ENCODE results near the gene CUBN.
"Not testable (repeated sequence)": the region's sequence is repeated elsewhere in the genome, so short reads cannot be mapped to it uniquely, and the experiment has no call there.

The CUBN gene

DNA sequence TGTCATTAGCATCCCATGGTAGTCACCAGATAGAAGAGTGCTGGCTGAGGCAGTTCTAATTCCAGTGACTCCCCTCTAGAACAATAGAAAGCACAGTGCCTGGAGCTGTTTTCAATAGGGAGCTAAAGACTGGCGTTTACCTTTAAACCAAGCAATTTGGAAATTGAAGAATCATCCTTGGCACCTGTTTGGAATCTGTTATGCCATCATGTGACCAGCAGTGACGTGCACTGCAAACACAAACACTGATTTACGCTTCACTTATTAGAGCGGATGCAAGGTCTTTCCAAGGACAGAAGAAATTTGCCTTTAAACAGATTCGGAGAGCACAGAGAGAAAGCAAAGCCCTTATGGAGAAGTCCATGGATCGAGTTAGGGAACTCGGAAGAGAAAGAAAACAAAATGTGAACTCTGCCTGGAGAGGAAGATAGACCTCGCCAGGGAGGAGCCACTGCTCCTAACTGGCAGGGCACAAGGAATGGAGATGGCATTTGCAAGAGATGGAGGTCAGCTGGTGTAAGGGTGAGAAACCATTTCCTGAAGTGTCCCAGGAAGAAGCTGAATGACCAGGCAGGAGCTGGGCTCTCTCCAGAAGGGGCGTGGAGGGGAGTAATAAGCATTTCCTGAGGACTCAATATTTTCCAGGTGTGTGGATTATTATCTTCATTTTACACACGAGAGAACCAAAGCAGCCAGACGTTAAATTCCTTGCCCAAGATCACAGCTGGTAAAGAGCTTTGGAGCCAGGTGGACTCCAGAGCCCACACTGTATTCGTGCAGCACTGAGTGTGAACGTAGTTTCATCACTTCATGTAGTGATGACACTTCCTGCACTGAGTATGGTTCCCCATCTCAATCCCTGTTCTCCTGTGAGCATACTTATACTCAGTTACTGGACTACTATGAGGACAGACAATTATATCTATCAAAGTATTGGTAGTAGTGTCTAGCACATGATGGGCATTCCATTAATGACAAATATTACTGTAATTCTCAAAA, 97.7 kb downstream of the CUBN start:
- DNase-seq = no peak

DNA sequence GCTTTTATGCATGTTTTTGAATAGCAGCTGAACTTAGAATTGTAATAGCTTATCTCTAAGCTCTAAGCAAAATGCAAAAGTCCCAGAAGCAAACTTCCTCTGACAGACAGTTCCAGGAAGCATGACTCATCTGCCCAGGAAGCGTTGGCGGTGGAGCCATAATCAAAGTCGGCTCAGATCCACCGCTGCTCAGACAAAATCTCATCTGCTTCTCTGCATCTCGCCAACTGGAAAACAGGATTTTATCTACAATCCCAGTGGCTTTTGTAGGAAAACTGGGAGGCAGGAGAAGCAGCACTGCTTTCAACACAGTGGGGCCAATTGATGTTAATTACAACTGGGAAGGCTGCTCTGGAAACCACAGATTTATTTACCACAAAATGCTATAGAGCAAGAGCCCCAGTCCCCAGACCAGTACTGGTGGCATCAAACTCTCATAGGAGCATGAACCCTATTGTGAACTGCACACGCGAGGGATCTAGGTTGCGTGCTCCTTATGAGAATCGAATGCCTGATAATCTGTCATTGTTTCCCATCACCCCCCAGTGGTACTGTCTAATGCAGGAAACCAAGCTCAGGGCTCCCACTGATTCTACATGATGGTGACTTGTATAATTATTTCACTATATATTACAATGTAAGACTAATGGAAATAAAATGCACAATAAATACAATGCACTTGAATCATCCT, 99.9 kb downstream of the CUBN start:
- no peak for DNase-seq

GRCh38 chr10:17029239-17029580, 100.4 kb downstream of the CUBN start:
- no peak for DNase-seq

DNA sequence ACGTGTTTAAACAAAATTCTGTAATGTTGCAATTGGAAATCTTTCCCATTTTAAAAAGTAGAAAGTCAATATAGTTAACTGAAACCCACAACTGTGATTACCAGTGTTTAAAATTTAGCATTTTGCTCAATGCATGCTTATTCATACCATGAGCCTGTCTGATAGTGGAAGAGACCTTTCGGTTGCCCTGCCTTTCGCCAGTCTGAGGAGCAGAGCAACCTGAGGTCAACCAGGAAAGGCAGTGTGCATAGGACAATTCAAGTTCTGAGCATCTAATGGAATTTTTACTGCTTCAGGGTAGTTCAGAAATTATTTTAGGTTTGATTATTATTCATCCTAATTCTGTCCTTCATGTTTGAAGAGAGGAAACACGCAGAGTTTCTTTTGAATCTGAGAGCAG, 100.8 kb downstream of the CUBN start:
- DNase-seq = no peak

DNA sequence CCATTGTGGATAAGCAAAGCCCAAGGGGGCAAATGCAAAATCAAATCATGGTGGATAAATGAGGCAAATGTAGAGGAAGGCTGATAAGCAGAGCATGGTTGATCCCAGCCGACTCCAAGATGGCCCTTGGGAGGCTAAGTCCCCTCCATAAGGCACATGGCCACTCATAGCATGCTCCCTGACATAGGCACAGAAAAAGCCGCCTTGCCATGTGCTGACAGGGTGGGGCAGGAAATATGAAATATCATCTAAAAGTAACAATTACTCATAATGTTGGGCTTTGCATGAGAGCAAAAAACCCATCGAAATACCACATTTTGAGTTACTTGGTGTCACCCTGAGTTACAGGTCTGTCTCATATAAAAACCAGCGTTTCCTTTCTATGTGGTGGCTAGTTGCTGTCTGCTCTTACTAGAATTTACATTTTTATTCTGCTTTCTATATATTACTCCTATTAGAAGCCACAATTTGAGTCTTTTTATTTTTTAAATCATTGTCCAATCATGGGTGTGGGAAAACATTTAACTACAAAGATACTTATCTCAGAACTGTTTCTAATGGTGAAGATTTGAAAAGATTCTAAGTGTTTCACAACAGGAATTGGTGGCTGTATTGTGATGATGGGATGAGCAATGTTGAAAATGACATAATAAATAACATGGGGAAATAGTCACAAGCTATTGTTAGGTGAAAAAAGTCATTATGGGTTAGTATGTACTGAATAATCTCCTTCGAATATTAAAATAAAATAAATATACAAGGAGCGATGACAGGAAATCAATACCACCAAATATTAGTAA, 102.7 kb downstream of the CUBN start:
- DNase-seq = no peak

DNA sequence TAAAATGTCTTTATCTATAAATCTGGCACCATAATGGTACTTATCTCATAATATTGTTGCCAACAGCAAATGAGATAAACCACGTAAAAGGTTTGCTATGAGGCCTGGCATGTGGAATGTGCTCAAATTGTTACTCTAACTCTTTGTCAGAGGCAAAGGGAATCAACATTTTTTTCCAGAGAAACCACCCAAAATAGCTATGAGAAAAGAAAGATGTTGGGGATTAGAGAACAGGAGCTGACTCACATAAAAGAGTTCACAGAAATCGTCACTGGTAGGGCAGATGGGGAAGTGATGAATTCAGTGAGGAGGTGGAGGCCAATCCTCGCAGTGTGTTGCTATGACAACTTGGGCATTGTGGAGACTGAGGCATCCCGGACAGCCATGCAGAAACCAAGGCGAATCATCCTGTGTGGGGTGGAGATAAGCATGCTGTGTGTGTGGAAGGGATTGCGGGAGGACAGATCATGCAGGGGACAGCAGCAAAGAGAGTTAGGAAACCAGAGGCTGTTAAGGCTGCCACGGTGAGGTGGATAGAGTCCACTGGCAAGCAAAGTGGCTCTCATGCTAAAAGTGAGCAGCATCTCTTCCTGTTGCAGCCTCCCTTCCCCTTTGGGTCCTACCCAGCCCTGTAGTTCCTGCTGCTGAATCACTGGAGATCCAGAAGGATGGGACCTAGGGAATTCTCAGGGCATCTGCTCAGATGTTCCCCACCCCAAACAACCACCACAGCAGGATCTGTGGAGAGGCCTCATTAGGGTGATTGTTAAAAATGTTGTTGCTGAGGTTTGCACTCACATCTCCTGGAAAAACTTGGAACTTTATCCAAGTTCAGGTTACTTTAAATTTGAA, 103.9 kb downstream of the CUBN start:
- DNase-seq = no peak

- DNase-seq = no peak
Observed at GRCh38 chr10:17024461-17024860, 105.2 kb downstream of the CUBN start.

- DNase-seq = no peak
Observed at GRCh38 chr10:17023386-17024298, 106.0 kb downstream of the CUBN start.

GRCh38 chr10:17022896-17023295, 106.7 kb downstream of the CUBN start:
- DNase-seq = no peak

DNA sequence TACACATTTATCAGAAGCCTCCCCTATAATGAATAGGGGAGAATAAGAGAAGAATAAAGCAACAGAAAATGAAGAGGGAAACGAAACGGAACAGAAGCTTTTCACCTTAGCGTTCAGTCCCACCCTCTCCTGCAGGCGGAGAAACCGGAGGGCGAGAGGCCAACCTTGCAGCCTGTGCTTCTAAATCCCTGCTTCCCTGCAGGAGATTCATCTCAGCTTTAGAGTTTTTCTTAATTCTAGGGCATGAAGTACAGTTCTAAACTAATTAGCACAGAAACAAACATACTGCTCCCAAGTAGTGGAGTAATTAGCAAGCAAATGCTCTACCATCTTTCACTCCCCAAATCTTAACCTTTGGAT, 107.2 kb downstream of the CUBN start:
- DNase-seq = no peak

GRCh38 chr10:17021656-17022465, 107.8 kb downstream of the CUBN start:
- DNase-seq = no peak

DNA sequence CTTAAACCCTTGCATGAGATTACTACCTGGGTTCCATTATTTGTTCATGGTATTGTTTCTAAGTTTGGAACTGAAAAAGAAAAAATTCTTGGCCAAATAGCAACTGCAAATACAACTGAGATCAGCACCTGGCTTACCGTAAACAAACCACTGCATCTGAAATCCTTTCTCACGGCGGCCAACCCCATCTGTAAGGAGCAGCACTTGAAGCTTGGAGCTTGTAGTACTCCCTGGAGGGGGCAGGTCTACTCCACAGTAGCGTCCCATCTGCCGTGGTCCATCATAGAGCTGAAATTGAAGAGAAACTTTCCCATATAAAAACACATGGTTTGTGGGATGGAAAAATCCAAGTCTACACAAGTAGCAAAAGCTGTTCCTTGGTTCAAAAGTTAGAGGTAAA, 109.9 kb downstream of the CUBN start:
- no peak for DNase-seq

DNA sequence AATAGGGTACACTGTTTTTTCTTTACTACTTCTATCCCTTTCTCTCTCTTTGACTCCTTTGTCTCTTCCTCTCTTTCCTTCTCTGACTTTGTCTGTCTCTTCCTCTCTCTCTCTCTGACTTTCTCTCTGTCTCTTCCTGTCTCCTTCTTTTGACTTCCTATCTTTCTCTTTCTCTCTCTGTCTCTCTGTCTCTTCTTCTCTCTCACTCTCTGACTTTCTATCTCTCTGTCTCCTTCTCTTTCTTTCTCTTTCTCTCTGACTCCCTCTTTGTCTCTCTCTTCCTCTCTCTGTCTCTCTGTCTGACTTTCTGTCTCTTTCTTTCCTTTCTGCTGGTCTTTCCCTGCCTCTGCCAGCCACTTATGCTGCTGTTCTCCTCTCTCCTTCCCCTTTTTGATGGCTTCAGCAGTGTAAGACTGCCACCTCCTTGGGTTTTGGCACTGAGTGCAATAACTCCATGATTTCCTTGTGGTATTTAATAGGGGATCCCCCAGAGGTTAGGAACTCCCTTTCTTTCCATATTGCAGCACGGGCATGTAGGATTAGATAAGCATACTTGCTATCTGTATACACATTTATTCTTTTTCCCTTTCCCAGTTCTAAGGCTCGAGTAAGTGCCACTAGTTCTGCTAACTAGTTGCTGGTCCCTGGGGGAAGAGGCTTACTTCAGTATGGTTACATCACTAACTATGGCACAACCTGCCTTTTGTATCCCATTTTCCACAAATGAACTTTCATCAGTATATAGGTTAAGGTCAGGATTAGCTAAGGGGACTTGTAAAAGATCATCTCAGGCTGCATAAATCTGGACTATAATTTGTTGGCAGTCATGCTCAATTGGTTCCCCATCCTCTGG, 116.3 kb downstream of the CUBN start:
- DNase-seq = not testable (repeated sequence)

DNA sequence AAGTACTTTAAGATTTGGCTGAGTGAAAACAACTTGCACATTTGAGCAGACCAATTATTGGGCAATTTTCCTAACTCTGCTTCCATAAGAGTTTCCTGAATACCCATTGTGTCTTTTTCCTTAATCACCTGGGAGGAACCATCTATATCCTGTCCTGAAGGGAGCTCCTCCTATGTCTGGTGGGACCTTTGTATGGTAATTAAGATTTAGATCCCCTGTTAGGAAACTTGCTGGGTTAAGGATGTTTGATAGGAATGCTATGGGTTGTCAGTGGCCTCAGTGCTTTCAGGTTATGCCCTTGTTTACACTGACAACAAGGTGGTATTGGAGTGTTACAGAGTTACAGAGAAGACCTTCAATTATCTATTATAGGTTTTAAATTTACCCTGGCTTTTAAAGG, 116.9 kb downstream of the CUBN start:
- DNase-seq = not testable (repeated sequence)

- no peak for DNase-seq
Observed at GRCh38 chr10:17010363-17011145, 119.1 kb downstream of the CUBN start.

DNA sequence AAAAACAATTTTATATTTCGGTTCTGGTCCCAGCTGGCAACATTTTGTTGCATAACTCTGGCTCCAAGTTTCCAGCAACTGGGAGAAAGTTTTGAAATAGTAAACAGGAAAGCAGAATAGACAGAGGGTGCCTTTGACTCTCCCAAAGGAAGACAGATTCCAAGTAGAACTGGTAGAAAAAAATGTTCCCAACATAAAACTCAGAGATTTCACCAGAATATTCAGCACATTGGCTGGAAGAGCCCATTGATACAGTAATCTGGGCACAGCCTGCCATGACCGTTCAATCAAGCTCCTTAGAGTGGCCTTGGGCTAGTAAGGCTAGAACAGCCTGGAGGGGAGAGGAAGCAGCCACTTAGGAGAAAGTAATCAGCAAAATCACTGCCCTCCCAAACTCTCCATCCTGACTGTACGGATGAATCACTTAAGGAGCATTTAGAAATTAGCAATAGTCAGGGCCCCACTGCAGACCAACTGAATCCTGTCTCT, 120.4 kb downstream of the CUBN start:
- DNase-seq = no peak

GRCh38 chr10:17007418-17007770, 122.2 kb downstream of the CUBN start:
- DNase-seq = no peak

- no peak for DNase-seq
Observed at GRCh38 chr10:17006631-17007417, 122.8 kb downstream of the CUBN start.
